A673 (cell line): ENCODE results near the gene LARP4. TPM values are rescaled to one million over a fixed set of nuclear protein-coding genes. Genes with fewer than 3 reads are reported as not detected.
"Not testable (repeated sequence)": the region's sequence is repeated elsewhere in the genome, so short reads cannot be mapped to it uniquely, and the experiment has no call there.

Experiments
- BruUV-seq: library from RNA; stranded (reverse); fragments of 400-500 nt; replicated peaks from 2 replicates; lab custom pipeline; 2021; lab: Mats Ljungman, UMichigan
- CTCF ChIA-PET: fragments of 300-600 bp; sonication (Branson Sonifier 250); formaldehyde crosslinking; loops from one replicate; lab custom pipeline; 2022; ENCODE audit warnings: antibody characterized with exemption; lab: Charles Lee
- POLR2A ChIA-PET: fragments of 300-600 bp; sonication (Branson Sonifier 250); formaldehyde crosslinking; loops from one replicate; lab custom pipeline; 2022; ENCODE audit warnings: antibody characterized with exemption; ENCODE audit not compliant: low non-redundant PET; lab: Charles Lee
- DNase-seq: peaks from one replicate; pipeline ENCODE4 v3.0.0-alpha.2; 2015; ENCODE audit warnings: low spot score
- H3K27ac ChIP-seq: fragments of 200-600 bp; sonication (generic); 2 replicates; pipeline ENCODE4 v1.5.1; 2016; ENCODE audit warnings: mixed run types, low read depth, mild to moderate bottlenecking, mixed read lengths, antibody characterized with exemption, low read length; ENCODE audit not compliant: poor library complexity, severe bottlenecking
- H3K27me3 ChIP-seq: fragments of 200-600 bp; sonication (generic); replicated peaks from 2 replicates; pipeline ENCODE4 v1.6.1; 2017; ENCODE audit warnings: mixed run types, low read depth, mild to moderate bottlenecking, mixed read lengths, antibody characterized with exemption, low read length; ENCODE audit not compliant: insufficient read depth, poor library complexity
- H3K36me3 ChIP-seq: fragments of 200-600 bp; sonication (generic); 2 replicates; pipeline ENCODE4 v1.6.1; 2016; ENCODE audit warnings: mixed run types, mild to moderate bottlenecking, mixed read lengths, antibody characterized with exemption, low read length; ENCODE audit not compliant: insufficient read depth, poor library complexity, severe bottlenecking
- H3K4me1 ChIP-seq: fragments of 200-600 bp; sonication (generic); 2 replicates; pipeline ENCODE4 v1.6.1; 2017; ENCODE audit warnings: mixed run types, mild to moderate bottlenecking, mixed read lengths, antibody characterized with exemption, low read length; ENCODE audit not compliant: insufficient read depth, poor library complexity, severe bottlenecking
- H3K4me3 ChIP-seq: fragments of 200-600 bp; sonication (generic); 2 replicates; pipeline ENCODE4 v1.5.1; 2016; ENCODE audit warnings: low read depth, mixed run types, mild to moderate bottlenecking, mixed read lengths, low read length; ENCODE audit not compliant: poor library complexity, severe bottlenecking
- H3K9me3 ChIP-seq: fragments of 200-600 bp; sonication (generic); 2 replicates; pipeline ENCODE4 v1.6.1; 2016; ENCODE audit warnings: mixed run types, low read depth, mild to moderate bottlenecking, mixed read lengths, antibody characterized with exemption, low read length; ENCODE audit not compliant: poor library complexity, severe bottlenecking
- EZH2 ChIP-seq: fragments of 200-600 bp; sonication (generic); IDR thresholded peaks from 2 replicates; pipeline ENCODE4 v1.6.1; 2017; ENCODE audit warnings: borderline replicate concordance, low read depth, mild to moderate bottlenecking, mixed read lengths, antibody characterized with exemption, low read length; ENCODE audit not compliant: poor library complexity, severe bottlenecking
- intact Hi-C: fragments of 100-400 bp; cut with micrococcal nuclease; formaldehyde crosslinking; loops from one replicate; pipeline ENCODE4 v1.10.0; 2022; ENCODE audit not compliant: unreplicated experiment
- total RNA-seq: library from RNA; stranded (reverse); gene quantifications from 2 replicates; pipeline ENCODE4 v1.2.3, GENCODE V29; 2021
- TF ChIP-seq, protein P1 (sequence below): fragments of 300-800, 200-600 bp; sonication (generic); conservative IDR thresholded peaks from 2 replicates; pipeline ENCODE4 v1.5.1; 2017; ENCODE audit warnings: low read depth, mild to moderate bottlenecking, antibody characterized with exemption, low read length, moderate library complexity, mixed read lengths

LARP4 gene
- total RNA-seq, 1 experiment from 2014 or later = 91.0 TPM

DNA sequence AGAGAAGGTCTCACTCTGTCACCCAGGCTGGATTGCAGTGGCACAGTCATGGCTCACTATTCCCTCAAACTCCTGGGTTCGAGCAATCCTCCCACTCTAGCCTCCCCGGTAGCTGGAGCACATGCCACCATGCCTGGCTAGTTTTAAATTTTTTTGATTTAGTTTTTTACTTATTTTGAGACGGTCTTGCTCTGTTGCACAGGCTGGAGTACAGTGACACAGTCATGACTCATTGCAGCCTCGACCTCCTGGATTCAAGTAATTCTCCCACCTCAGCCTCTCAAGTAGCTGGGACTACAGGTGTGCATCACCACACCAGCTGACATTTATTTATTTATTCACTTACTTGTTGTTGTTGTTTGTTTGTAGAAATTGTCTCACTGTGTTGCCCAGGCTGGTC lies 81.9 kb downstream of the LARP4 start:
- H3K27me3 ChIP-seq = no peaks in the 10 kb centered on the region
- intact Hi-C loops = no loop called here
- no peak overlapping the region for H3K27ac ChIP-seq
- CTCF ChIA-PET = no interaction called here
- H3K36me3 ChIP-seq = peaks cover 11% of the 10 kb centered on the region
- no peak overlapping the region for H3K4me3 ChIP-seq
- no peak for TF ChIP-seq EZH2
- TF ChIP-seq, protein P1, sequence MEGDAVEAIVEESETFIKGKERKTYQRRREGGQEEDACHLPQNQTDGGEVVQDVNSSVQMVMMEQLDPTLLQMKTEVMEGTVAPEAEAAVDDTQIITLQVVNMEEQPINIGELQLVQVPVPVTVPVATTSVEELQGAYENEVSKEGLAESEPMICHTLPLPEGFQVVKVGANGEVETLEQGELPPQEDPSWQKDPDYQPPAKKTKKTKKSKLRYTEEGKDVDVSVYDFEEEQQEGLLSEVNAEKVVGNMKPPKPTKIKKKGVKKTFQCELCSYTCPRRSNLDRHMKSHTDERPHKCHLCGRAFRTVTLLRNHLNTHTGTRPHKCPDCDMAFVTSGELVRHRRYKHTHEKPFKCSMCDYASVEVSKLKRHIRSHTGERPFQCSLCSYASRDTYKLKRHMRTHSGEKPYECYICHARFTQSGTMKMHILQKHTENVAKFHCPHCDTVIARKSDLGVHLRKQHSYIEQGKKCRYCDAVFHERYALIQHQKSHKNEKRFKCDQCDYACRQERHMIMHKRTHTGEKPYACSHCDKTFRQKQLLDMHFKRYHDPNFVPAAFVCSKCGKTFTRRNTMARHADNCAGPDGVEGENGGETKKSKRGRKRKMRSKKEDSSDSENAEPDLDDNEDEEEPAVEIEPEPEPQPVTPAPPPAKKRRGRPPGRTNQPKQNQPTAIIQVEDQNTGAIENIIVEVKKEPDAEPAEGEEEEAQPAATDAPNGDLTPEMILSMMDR = no peak
- no peaks in the 10 kb centered on the region for H3K4me1 ChIP-seq
- POLR2A ChIA-PET = no interaction called here
- no peaks in the 10 kb centered on the region for H3K9me3 ChIP-seq
- no peak for DNase-seq
- no TSS peak for BruUV-seq

DNA sequence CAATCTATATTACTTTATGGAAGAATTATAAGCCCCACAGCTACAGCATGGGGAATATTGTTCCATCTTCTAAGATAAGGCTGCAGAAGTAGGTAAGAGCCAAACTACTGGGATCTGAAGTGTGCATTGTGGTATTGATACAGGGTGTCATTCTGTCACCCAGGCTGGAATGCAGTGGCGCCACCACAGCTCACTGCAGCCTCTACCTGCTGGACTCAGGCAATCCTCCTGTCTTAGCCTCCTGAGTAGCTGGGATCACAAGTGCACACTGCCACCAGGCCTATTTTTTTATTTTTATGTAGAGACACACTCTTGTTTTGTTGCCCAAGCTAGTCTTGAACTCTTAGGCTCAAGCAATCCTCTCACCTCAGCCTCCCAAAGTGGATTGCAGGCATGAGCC lies 82.8 kb downstream of the LARP4 start:
- no peak for DNase-seq
- no peak for TF ChIP-seq EZH2
- TF ChIP-seq, protein P1 = no peak
- H3K9me3 ChIP-seq = no peaks in the 10 kb centered on the region
- peaks cover 3% of the 10 kb centered on the region for H3K36me3 ChIP-seq
- intact Hi-C loops = no loop called here
- H3K27ac ChIP-seq = no peak overlapping the region
- H3K4me1 ChIP-seq = no peaks in the 10 kb centered on the region
- ChIA-PET POLR2A (no interaction called here), CTCF (no interaction called here)
- H3K27me3 ChIP-seq = no peaks in the 10 kb centered on the region
- no peak overlapping the region for H3K4me3 ChIP-seq
- no TSS peak for BruUV-seq

DNA sequence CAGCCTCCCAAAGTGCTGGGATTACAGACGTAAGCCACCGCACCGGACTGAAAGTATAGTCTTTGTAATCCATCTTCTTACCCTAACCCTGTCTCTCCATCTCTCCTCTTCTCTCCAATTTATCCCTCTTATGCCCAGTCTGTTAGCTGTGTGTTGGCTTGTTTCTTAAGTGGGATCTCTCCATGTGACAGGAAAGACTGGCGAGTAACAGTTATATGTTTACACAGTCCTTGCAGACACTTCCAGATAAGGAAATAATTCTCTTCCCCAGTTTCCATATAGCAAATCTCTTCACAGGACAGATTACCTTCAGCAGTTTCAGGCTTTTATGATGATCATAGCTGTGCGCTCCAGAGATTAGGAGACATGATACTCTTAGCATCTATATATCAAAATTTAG lies 88.1 kb downstream of the LARP4 start:
- ChIA-PET CTCF (no interaction called here), POLR2A (no interaction called here)
- Histone ChIP-seq H3K4me3 (no peak overlapping the region), H3K9me3 (no peaks in the 10 kb centered on the region), H3K27me3 (no peaks in the 10 kb centered on the region), H3K4me1 (no peaks in the 10 kb centered on the region), H3K27ac (no peak overlapping the region), H3K36me3 (no peaks in the 10 kb centered on the region)
- BruUV-seq = no TSS peak
- no peak for DNase-seq
- intact Hi-C loops = no loop called here
- TF ChIP-seq, protein P1 = no peak
- no peak for TF ChIP-seq EZH2

DNA sequence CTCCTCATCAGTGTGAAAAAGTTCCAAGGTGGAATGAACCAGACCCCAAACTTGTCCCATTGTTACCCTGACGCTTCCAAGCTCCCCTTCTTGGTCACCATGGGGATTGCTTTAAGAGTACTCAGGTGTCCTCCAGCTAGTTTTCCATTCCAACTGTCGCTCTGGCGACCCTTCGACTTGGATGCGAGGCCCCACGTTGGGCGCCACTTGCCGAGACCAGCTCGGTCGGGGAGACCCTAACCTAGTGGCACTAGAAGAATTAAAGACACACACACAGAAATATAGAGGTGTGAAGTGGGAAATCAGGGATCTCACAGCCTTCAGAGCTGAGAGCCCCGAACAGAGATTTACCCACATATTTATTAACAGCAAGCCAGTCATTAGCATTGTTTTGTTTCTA lies 97.4 kb downstream of the LARP4 start:
- H3K4me1 ChIP-seq, POLR2A ChIA-PET, H3K36me3 ChIP-seq, DNase-seq, H3K4me3 ChIP-seq, BruUV-seq, H3K27me3 ChIP-seq, H3K27ac ChIP-seq, CTCF ChIA-PET, intact Hi-C loops: not testable (repeated sequence)
- H3K9me3 ChIP-seq = peaks cover 13% of the 10 kb centered on the region
